CD4-positive, alpha-beta T cell treated with Interferon gamma for 1 hour (primary cell): Measurements from ENCODE around the gene TBXA2R.

Experiments used
- DNase-seq: peaks from one replicate; pipeline ENCODE4 v3.0.0-alpha.2; 2020

Gene TBXA2R

DNA sequence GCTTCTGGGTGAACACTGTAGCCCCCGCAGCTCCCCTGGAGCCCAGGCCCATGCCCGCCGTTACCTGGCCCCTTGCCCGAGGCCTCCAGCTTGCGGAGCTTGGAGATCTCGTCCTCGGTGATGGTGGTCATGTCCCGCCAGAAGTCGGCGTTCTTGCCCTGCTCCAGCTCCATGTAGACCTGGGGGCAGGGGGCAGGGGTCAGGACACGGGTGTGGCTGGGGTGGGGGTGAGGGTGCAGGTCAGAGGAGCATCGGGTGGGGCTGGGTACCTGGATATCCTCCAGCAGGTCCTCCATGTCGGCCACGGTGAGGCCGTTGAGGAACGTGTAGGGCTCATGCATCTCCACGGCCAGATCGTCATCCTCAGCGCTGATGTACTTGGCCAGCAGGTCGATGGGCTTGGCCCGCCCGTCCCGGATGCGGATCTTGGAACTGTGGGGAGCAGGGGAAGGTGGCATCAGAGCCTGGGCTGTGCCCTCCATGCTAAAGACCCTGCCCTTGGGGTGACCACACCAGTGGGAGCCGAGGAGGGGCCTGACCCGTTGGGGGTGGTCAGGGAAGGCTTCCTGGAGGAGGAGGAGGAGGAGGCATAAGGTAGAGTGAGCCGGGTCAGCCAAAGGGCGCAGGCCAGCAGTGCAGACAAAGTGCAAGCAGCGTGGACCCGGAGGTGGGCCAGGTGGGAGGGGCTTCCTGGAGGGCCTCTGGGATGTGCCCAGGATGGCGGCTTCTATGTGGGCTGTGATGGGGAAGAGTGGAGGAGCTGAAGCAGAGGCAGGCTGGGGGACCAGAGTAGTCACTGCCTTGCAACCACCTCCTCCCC is 12.3 kb upstream of the TBXA2R start:
- no peak for DNase-seq

DNA sequence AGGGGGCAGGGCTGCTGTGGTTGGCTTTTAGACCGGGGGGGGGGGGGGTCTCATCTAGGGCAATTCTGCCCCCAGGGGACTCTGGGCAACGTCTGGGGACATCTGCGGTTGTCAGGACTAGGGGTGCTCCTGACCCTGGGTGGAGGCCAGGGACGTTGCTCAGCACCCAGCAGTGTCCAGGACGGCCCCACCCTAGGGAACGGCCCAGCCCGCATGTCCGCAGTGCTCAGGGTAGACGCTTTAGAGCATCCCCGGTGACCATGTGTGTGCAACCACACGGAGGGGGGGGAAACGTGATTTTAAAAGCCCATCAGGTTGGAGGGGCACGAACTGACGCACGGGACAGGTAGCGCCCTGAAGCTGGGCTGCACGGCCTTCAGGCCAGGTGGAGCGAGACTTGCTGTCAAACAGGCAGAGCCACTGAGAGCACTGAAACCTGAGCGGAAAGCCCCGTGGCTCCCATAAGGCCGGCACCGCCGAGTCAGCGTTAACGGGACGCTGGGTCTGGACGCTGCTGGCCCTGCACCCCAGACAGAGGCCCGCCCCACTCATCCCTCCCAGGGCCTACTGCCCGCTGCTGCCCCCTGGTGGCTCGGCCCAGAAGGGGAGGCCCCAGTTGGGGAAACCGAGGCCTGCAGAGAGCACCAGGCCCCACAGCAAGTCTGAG is 11.6 kb upstream of the TBXA2R start:
- peak; percentile 35 for DNase-seq

DNA sequence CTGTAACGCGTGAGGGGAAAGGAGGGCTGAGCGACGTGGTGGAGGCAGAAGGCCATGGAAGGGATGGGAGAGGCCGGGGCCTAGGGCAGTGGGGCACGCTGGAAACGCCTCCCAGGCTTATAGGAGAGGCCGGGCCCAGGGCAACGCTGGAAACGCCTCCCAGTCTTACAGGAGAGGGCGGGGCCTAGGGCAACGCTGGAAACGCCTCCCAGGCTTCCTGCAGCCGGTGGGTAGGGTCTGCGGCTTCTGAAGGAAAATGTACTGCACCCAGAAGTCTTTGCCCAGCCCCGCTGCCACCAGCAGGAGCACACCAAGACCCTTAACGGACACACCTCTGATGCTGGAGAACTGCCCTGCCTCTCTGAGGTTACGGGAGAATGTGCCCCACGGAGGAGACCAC is 10.8 kb upstream of the TBXA2R start:
- no peak for DNase-seq

DNA sequence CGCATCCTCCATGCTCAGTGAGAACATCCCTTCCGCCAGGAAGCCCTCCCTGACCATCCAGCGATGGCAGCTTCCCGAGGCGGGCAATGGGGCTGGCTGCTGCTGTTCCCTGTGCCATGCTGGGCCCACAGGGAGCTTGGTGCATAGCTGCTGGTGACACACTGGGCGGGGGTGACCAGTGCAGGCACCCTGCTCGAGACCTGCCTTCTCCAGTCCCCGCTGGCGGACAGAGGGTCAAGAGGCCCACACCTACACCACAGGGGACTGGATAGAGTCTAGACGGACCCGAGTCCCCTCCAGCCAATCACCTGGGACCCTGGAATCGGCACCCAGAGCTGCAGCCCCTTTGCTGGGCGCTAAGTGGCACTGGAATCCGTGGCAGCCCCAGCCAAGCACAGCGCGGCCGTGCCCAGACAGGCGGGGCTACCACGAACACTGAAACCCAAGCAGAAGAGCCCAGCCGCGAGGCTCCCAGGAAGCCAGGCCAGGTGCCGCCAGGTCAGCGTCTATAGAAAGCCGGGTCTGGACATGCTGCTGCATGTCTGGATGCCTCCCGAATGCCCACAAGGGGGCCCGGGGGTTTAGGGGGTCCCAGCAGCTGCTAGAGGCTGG is 9.0 kb upstream of the TBXA2R start:
- no peak for DNase-seq

DNA sequence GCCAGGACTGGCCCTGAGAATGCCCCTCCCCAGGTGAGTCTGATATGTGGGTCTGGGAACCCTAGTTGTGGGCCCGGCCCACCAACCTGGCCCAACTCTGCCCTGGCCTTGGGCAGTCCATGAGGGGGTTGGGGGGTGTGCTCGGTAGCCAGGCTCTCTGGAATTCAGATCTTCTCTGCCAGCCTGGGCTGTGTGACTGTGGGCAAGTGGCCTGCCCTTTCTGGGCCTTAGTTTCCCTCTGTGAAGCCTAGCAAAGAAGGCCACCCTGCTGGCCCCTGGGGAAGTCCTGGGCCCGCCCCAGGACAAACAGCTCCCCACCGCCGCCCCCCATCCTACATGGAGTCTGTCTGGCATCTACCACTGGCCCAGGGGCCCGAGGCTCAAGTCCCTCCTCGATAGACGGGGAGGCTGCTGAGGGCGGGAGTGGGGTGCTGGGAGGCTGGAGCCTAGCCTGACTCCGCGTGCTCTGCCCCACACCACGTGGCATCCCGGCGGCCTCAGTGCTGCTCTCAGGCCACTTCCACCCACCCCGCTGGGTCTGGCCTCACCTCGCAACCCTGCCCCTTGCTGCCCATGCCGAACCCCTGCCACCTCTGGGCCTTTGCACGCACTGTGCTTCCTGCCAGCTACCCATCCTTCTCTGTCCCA is 8.3 kb upstream of the TBXA2R start:
- DNase-seq: no peak

DNA sequence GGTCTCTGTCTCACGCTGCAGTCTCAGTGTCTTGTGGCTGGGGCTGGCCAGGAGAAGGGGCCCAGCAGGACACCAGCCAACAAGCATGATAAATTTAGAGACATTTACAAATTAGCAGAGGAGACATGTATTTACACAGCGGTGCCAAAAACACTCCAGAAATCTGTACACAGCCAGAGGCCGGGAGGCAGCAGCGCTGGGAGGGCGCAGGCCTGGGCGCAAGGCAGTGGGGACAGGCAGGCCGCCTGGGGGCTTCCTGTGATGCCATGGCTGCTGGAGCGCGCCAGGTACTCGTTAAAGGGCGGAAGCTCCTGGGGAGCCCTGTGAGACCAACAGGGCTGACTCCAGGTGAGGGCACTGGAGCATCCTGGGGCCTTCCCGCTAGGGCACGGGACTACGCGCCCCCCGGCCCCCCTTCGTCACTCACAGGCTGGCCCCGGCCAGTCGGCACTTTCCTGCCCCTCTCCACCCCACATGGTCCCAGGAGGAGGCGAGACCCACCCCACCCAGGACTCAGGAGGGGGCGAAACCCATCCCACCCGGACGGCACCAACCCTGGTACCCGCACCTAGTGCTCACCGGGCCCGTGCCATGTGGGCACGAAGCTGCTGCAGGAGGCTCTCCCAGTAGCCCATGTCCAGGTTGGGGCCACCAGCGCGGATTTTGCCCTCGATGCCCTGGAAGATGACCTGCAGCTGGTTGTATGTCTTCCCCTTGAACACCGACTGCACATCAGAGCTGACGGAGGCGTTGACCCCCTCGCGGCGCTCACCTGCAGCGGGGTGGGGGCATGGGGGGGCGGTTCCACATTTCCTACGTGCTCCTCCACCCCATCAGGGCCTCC is 7.4 kb upstream of the TBXA2R start:
- DNase-seq: no peak

DNA sequence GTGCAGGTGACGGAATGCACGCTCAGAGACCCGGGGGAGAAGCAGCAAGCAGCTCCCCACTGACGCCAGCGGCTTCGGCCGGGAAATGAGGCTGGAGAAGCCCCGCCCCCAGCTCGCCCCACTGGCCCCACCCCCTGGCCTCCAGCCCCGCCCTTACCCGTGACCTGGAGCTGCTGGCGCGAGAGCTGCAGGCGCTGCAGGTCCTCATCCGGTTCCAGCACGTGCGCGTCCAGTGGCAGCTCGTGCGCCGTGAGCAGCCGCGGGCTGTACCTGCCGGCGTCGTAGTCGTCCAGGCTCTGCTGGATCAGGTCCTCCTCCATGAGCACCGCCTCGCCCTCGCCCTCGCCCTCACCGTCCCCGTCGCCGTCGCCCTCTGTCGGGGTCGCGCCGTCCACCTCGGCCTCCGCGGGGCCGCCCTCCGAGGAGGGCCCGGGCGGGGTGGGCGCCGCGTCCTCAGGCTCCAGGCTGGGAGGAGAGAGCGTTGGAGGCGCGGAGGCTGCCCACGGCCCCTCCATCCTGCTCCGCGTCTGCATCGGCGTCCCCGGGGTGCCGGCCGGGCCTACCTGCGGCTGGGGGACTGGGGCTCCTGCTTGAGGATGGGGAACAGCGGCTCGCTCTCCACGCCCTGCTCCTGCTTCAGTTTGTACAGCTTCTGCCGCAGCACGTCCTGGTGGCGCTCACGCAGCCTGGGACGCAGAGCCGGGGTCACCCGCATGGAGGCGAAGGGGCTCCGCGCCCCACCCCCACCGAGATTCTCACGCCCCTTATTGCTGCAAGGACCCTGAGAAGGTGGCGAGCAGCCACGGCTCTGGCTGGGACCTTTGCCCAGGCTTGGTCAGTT is 6.4 kb upstream of the TBXA2R start:
- DNase-seq: no peak

DNA sequence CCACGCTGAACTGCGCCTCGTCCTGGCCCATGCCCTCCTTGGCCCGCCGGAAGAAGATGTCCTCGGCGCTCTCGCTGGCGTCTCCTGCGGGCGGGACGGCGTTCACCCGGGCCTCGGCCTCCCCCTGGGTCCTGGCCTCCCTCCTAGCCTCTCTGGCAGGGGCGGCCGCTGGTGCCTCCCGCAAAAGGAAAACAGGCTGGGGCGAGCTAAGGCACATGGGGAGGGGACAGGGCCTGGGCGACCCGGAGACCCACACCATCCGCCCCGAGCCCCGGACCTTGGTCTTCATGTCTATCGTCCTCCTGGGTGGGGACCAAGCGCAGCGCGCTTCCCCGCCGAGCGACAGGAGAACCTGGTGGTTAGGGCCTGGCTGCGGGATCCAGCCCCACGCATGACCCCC is 5.7 kb upstream of the TBXA2R start:
- no peak for DNase-seq

DNA sequence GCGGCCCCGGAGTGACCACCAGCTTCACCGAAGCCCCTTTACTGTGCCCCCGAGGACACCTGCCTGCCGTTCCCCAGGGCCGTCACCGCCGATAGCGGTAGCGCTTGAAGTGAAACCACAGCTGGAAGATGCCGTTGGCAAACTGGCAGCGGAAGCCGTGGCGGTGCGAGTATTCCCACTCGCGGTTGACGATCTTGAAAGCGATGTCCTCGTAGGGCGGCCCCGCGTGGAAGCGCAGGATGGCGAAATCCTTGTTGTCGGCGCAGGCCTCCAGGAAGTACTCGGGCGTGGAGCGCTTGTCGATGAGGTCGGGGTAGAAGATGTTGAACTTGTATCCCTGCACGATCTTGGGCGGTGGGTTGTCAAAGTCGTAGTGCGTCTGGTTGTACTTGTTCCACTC is 5.2 kb upstream of the TBXA2R start:
- no peak for DNase-seq

DNA sequence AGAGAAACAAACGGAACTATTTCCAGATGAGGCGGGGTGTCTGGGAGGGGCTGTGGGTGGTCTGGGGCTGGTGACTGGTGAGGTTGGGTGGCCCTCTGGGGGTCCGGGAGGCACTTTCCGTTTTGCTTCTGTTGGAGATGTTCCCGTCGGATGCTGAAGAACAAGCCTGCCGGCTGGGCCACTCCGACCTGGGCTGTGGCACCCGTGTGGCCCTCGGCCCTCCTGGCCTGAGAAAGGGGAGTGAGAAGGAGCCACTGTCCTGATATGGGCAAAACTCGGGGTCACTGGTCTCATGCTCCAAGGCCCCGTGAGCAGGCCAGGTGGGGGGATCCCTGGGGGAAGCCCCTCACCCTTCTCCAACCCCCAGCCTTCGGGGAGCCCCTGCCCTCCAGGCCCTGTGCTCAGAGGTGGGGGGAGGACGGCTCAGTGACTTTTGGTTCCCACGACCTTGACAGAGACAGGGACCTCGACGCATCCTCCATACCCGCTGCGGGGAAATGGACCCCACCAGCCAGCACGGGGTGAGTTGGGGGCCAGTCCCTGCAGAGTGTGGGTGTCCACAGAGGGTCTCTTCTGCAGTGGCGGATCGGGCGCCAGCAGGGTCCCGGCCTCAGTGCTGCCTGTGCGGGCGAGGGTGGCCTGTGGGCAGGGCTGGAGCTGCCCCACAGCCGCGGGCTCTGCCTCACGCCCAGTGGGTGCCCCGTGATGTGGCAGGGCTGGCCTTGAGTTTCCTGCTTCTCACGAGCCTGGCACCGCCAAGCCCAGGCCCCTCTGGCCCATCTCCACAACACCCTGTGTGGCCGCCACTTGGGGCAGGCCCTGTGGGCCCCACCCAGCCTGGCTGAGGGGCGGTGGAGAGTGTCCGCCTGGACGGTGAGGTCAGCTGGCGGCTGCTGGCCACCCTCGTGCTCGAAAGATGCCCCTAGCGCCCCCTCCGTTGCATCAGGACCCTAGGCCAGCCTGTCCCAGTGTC is 4.4 kb upstream of the TBXA2R start:
- DNase-seq: no peak

DNA sequence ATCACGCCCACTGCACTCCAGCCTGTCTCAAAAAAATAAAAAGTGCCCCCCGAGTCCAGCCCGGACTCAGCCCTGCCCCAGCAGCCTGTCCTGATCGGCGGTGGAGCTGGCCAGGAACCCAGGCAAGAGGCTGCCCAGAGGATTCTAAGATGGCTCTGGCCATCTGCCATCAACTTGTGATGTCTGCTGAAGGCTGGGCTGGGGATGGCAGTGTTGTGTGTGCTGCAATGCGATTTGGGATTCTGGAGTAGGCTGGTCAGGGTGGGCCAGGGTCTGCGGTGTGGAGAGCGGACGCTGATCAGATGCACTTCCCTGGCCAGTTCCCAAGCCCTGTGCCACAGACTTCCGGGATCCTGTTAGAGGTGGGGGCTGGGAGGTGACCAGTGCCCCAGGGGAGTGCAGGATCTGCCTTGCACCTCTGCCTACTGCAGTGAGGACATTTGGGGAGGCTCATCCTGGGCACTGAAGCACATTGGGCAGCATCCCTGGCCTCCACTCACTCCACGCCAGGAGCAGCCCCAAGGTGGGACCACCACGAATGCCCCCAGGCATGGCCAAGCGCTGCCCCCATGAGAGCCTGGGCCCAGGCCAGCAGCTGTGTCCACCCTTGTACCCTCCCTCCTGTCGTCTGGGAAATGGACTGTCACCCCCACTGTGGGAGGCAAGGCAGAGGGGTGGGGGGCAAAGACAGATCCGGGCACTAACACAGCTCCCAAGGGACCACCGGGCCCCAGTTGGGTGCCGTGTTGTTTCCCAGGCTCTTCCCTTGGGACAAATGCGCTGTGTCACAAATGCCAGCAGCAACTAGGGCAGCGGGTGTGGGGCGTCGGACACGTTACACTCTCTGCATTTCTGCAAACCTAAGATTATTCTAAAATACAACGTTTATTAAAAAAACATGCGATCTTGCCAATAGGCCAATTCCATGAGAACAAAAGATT is 3.4 kb upstream of the TBXA2R start:
- no peak for DNase-seq

DNA sequence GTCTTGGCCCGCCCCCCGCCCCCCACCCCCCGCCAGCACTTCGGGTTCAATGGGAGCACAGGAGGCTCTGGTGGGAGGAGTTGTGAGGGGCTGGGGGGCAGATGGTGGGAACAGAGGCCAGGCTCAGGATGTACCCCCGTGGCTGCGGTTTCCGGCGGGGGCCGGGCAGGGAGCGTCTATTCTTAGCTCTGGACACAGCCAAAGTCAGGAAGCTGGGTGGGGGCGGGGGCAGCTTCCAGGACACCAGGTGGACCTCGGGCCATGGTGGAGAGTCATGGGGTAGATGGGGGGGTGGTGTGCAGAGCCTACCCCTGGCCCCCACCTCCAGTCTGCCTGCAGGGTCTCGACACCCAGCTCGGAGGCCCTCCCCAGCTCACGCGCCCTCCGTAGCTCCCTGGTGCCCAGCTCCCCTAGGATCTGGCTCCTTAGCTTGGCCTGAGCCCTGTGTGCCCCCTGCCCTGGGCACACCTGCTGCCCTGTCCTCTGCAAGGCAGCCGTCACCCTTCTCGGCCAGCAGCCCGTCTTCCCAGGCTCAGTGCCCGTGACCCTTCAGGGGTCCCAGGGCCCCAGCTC is 2.2 kb upstream of the TBXA2R start:
- DNase-seq: no peak

DNA sequence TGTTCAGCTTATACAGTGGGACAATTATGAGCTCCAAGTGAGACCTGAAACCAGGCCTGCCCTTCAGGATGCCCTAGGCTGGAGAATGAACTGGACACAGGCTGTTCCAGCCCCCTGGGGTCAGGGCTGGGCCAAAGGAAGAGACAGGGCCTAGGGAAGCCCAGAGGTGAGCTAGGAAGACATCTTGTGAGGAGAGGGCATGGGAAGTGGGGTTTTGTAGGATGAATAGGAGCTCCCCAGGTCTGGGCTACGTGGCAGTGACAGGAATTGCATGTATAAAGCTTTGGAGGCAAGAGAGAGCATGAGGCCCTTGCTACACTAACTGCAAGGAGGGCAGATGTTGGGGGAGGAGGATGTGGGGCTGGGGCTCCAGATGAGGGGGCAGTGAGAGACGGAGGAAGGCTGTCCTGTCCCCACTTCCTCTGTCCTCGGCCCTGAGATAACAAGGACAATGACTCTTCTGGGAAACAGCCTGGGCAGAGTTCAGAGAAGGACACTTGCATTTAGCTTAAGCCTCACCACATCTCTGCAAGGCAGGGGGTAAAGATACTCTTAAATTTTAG is 1.5 kb upstream of the TBXA2R start:
- DNase-seq: no peak

DNA sequence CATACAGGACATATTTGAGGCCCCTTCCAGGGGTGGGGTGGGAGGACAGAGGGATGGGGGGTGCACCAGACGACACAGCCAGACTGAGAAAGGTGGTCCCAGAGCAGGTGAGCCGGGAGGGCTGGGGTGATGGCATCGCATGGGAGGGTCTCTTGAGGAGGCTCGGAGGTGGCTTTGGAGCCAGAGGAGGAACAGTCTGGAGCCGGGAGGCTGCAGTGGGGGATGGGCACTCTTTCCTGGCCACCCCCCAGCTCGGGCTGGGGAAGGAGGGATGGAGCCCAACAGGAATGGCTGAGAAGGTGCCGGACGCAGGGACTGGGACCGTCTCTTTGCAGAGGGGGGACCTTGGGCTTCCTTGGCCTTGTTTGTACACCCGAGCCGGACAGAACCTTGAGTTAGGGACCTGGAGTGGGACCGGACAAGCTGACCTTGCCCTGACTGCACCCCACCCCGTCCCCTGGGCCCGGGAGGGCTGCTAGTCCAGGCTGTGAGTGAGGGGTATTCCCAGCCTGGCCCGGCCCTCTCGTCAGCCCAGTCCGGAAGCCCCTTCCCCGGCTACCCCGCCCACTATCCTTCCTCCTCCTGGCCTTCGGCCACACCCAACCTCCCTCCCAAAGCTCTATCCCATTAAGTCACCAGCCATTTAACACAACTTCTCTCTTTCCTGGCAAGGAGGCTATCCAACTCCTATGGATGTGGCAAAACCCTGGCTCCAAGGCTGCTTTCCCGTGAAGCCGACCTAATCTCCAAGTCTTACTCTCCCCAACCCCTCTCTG is 816 bp upstream of the TBXA2R start:
- no peak for DNase-seq

DNA sequence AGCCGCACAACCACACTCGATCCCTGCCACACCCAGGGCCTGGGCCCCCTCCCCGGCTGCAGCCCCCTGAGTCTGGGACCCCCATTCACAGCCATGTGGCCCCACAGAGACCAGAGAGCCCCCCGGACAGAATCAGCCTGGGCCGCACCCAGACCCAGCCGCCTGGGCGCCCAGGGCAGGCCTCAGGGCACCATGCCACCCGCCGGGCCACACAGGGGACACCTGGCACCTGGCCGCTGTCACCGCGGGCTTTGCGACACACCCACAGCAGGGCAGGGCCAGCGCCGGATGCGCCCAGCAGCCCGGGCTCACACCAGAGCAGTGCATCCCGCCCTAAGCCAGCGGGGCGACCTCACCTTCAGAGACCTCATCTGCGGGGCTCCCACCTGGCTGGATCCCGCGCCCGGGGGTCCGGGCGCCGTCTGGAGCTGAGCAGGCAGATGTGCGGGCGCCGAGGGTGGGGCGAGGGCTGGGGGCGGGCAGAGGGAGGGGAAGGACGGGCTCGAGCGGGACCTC is 443 bp downstream of the TBXA2R start:
- DNase-seq: no peak

DNA sequence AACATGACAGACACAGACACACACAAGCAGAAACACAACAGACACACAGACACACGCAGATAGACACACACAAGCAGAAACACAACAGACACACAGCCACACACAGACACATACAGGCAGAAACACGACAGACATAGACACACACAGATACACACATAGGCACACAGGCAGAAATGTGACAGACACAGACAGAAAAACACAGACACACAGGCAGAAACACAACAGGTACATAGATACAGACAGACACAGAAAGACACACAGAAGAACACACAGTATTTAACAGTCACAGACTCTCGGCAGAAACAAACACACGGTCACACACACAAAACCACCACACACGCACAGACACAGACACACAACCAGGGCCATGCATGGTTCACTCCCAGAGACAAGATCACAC is 905 bp downstream of the TBXA2R start:
- no peak for DNase-seq

DNA sequence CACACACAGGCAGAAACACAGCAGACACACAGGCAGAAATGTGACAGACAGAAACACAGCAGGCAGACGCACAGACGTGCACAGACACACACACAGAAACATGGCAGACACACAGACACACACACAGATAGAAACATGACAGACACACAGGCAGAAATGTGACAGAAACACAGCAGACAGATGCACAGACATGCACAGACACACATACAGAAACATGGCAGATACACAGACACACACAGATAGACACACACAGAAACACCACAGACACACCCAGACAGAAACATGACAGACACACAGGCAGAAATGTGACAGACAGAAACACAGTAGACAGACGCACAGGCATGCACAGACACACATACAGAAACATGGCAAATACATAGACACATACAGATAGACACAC is 1.3 kb downstream of the TBXA2R start:
- DNase-seq: no peak

DNA sequence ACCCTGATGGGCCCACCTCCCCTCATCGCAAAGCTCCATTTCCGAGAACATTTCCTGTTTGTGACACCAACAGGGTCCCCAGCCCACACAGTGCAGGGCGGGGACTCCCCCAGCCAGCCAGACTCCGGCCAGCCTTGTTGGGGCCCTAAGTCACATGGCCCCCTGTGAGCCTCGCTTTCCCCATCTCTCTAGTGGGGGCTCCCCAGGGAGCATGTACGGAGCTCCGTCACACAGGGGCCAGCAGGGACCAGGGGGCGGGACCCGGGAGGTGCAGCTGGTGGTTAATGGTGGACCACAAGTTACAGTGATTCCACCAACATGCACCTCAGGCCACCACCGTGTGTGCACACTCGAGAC is 1.7 kb downstream of the TBXA2R start:
- peak; percentile 27 for DNase-seq
